ENCODE data around the gene AFAP1L1.
A peak's percentile ranks its signal among the peaks of the same experiment; 100 is the strongest.
"Not testable (repeated sequence)": the region's sequence is repeated elsewhere in the genome, so short reads cannot be mapped to it uniquely, and the experiment has no call there.

AFAP1L1 gene

DNA sequence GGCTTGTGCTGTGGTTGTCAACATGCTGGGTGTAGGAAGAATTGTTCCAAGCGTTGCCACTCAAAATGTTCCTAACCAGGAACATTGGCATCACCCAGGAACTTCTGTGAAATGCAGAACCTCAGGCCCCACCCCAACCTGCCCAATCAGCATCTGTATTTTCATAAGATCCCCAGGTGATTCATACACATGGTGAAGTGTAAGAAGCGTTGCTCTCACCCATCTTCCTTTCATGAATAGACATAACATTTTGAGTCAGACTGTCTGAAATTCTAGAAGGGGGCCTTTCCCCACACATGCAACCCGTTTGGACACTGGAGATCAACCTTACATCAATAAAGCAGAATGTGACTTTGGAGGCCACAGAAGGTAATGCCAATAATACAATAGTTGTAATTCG lies 9.3 kb upstream of the AFAP1L1 start:
- DNase-seq: no peak

- DNase-seq: peak; percentile 35
These were observed 7.1 kb upstream of the AFAP1L1 start for GRCh38 chr5:149264439-149265067.

GRCh38 chr5:149265068-149265465 lies 6.6 kb upstream of the AFAP1L1 start:
- no peak for DNase-seq

- DNase-seq: no peak
These were observed 6.1 kb upstream of the AFAP1L1 start for GRCh38 chr5:149265597-149265996.

GRCh38 chr5:149267241-149267973 lies 4.3 kb upstream of the AFAP1L1 start:
- no peak for DNase-seq

GRCh38 chr5:149268928-149269557 lies 2.6 kb upstream of the AFAP1L1 start:
- DNase-seq: peak; percentile 70

GRCh38 chr5:149271195-149271715 lies 404 bp upstream of the AFAP1L1 start:
- DNase-seq: no peak

DNA sequence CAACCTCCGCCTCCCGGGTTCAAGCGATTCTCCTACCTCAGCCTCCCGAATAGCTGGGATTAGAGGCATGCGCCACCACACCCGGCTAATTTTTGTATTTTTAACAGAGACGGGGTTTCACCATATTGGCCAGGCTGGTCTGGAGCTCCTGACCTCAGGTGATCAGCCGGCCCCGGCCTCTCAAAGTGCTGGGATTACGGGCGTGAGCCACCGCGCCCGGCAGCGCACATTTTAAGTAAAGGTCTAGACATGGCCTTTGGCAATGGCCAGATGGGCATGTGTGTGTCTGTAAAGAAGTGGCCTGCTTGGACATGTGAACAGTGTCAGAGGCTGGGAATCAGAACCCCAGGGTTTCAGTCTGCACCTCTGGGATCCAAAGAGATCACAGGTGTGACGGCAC lies 1.1 kb downstream of the AFAP1L1 start:
- DNase-seq: not testable (repeated sequence)

- no peak for DNase-seq
These were observed 1.6 kb downstream of the AFAP1L1 start for GRCh38 chr5:149273237-149273636.

GRCh38 chr5:149273950-149274349 lies 2.3 kb downstream of the AFAP1L1 start:
- no peak for DNase-seq

DNA sequence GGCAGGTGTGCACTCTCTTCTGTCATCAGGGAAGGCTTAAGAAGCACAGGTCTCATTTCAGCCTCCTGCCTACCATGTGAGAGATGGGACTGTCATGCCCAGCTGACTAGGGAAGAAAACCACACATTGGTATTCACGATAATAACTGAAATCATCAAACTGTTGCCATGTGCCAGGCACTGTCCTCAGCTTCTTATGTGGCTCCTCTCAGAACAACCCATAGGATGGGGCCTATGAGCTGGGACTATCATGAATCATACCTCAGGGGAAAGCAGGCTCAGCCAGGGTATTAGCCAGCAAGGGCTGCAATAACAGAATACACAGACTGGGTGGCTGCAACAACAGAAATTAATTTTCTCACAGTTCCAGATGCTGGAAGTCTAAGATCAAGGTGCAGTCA lies 3.3 kb downstream of the AFAP1L1 start:
- DNase-seq: no peak

DNA sequence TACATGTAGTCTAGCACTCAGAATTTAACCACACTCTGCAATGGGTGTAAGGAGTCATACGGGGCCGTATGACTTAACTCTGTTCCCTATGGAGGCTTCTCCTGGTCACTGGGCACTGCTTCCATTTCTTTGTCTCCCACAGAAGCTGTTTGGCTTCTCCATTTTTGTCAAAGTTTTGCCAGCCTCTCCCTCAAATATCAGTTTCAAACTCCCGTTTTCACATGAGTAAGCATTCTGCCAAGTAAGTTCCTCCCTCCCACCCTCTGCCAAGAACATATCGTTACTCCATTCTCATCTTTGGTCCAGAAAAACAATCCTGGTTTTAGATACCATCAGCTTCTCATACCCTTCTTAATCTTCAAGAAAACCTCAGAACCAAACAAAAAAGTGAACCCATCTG lies 6.1 kb downstream of the AFAP1L1 start:
- DNase-seq: no peak

DNA sequence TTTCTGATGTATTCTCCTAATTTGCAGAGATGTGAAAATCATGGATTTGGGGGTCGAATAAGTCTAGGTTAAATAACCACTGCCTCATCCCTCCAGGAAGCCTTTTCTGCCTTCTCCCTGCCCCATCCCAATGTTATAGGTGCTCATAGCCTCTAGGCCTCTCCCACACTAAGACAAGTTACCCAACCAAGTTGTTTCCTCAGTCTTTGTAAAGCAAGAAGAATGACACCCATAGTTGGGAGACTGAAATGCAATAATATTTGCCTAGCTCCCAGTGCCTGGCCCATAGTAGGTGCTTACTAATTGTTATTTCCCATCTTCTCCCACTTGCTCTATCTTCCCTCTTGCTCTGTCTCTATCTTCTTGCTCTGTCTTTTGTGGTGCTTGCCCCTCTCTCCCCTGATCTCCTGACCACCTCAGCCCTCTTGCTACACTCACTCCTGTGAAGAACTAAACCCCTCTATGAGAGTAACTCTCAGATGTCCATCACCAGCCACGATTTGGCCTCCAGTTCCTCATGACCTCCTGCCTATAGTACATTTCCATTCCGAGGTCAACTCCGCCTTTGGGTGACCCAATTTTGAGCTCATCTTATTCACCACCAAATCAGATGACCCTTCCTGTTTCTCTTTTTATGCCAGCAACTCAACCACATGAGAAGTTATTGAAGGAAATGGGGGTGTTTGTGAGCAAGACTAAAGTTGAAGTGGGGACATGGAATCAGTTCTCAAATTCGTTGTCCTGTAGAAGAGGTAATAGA lies 7.0 kb downstream of the AFAP1L1 start:
- DNase-seq: no peak

GRCh38 chr5:149279661-149280060 lies 8.0 kb downstream of the AFAP1L1 start:
- no peak for DNase-seq

- no peak for DNase-seq
These were observed 8.5 kb downstream of the AFAP1L1 start for GRCh38 chr5:149280124-149280523.

DNA sequence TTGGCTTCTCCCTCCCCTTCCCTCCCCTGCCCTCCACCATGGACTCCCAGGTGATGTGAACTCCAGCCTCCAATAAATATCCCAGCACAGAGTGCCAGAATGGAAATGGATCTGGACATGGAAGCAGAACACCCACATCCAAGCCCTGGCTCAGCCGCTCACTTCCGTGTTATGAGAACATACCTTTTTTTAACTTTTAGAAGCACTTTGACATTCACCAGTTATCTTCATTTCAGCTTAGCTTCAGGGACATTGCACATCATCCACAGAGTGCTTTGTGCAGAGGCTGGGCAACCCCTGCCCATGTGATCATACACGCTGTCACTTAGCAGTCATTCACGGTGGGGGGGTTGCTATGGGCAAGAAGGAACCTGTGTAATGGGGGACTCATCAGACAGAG lies 9.1 kb downstream of the AFAP1L1 start:
- no peak for DNase-seq

DNA sequence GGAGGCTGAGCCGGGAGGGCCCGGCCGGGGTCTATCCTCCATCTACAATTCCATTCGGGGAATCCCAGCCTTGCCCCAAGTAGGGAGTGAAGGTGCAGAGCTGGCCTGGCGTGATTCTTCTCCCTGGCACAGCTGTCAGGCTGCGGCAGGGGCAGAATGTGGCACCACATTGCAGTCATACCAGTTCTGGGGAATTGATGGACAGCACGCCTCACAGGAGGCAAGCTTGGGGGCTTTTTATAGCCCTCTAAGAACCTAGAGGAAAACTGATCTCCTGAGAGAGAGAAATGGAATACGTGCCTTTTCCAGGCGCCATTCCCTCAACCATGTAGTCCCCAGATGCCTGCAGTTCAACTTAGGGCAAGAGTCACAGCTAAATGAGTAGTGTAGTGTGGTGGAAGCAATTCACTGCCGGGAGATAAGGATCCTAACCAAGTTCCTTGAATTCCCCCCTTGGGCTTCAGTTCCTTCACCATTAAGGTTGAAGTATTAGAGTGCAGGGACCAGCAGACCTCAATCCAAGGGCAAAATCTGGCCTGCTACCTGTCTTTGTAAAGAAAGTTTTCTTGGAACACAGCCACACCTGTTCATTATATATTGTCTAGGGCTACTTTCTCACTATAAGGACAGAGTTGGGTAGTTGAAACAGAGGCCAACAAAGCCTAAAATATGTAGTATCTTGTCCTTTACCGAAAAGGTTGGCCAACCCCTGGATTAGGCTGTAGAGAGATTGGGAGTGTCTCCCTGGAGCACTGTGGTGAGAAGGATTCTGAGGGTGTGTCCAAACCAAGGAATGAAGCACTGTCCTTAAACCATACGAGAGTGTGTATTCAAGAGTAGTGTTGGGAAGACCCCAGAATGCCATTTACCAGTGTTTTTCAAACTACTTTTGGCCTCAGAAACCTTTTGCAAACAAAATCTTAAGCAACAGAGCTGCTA lies 10.6 kb downstream of the AFAP1L1 start:
- no peak for DNase-seq

DNA sequence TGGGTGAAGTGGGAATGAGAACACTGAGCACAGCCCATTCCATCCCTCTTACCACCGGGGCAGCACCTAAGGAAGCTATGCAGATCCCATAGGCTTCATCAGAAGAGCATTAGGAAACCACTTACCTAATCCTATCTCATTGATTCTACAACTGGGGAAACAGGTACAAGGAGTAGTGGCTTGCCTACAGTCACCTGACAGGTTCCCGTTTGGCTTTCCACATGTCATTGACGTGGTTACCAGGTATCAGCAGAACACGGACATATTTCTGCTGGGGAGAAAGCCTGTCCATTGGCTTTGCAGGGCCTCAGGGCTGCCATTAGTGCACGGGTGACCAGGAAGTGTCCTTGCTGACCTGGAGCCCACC lies 11.3 kb downstream of the AFAP1L1 start:
- DNase-seq: no peak

DNA sequence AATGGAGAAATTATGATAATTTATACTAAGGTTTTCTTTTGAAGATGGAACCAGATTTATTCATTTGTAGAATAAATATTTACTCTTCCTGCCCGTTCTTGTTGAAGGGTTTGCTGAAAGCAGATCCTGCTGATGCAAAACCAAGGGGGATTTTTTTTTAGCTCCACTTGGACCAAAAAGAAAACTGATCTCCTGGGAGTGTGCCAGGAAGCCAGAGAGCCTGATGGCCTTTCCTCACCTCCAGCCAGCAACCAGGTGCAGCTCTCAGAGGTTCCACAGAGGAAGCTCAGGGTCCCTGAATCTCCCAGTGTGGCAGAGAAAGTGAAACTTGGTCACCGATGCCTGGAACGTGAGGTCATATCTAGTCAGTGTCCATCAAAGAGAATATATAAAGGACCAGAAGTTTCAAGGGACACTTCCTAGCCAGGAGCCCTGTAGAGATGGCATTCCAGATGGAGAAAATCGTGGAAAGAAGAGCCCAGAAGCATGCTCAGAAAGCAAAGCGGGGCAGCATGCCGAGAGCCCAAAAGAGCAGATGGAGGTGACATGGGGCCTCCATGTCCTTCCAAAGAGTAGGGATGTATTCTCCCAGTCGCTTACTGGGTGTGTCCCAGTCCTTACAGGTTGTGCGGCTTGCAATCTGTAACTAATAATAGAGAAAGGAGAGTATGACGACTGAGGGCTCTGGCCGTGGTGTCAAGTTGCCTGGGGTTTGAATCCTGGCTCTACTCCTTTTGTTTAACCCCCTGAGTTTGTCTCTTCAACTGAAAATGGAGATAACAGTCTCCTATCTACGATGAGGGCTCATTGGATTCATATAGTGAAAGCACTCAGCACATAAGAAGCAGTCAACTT lies 12.2 kb downstream of the AFAP1L1 start:
- no peak for DNase-seq

GRCh38 chr5:149284501-149284900 lies 12.8 kb downstream of the AFAP1L1 start:
- DNase-seq: no peak

DNA sequence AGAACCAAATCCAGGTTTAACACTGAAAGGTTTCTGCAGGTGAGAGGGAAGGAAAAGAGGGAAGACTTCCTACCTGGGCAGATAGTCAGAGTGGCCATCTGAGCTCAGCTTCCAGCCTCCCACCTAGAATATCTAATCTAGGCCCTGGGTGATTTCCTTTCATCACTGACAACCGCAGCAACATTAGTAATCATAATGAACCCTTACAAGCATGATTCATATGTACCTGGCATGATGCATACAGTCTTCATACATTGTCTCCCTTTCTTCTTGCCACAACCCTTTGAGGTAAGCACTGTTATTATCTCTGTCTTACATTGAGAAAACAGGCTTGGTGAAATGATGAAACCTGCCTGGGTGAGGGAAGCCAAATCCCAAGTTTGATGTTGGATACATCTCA lies 13.5 kb downstream of the AFAP1L1 start:
- no peak for DNase-seq
